ENCODE results near the gene RET. TPM values are rescaled to one million over a fixed set of nuclear protein-coding genes. Genes with fewer than 3 reads are reported as not detected.
"Not testable (repeated sequence)": the region's sequence is repeated elsewhere in the genome, so short reads cannot be mapped to it uniquely, and the experiment has no call there.

Gene RET
- total RNA-seq, 2 donors from 2014 or later: not detected

GRCh38 chr10:43083764-43084163, 6.9 kb downstream of the RET start:
- Mint-ChIP-seq H3K9me3 (peaks cover 4% of the 10 kb centered on the region), H3K4me1 (ENCODE audit: low read depth in 2 of 2) (peaks cover 6 to 11% of the 10 kb centered on the region in 2 donors), H3K36me3 (no peaks in the 10 kb centered on the region), H3K27ac (no peak overlapping the region), H3K4me3 (no peak overlapping the region), H3K27me3 (peaks cover 13 to 18% of the 10 kb centered on the region in 2 donors)
- ATAC-seq: no peak
- no peak for DNase-seq (ENCODE audit: low spot score)

GRCh38 chr10:43084812-43085211, 7.9 kb downstream of the RET start:
- no peak for ATAC-seq
- peaks cover 4% of the 10 kb centered on the region for H3K9me3 Mint-ChIP-seq
- no peaks in the 10 kb centered on the region for H3K36me3 Mint-ChIP-seq
- no peak overlapping the region for H3K27ac Mint-ChIP-seq
- H3K4me1 Mint-ChIP-seq (ENCODE audit: low read depth in 2 of 2): peaks cover 6% of the 10 kb centered on the region in 2 donors
- H3K4me3 Mint-ChIP-seq: no peak overlapping the region
- DNase-seq (ENCODE audit: low spot score): no peak
- peaks cover 5 to 10% of the 10 kb centered on the region in 2 donors for H3K27me3 Mint-ChIP-seq

GRCh38 chr10:43086321-43086942, 9.6 kb downstream of the RET start:
- no peak for DNase-seq (ENCODE audit: low spot score)
- H3K36me3 Mint-ChIP-seq: no peaks in the 10 kb centered on the region
- H3K27ac Mint-ChIP-seq: no peak overlapping the region

DNA sequence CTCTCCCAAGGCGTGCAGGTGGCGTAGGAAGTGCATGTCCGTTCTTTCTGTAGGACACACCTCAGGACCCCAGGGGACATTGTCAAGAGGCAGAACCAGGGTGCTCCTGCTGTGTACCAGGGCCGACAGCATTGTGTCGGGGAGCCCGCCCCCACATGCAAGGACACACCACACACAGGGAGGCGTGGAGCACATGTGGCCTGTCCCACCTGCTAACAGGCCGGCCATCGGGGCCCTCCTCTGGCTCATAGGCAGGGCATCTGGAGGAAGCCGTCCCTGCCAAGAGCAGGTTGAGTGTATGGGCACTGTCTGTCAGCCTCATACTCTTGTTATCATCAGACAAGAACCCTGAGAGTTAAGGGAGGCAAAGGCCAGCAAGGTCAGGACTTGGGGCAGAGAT, 12.7 kb downstream of the RET start:
- no peaks in the 10 kb centered on the region for H3K36me3 Mint-ChIP-seq
- no peak for DNase-seq (ENCODE audit: low spot score)
- H3K4me1 Mint-ChIP-seq (ENCODE audit: low read depth in 2 of 2): peaks cover 6 to 10% of the 10 kb centered on the region in 2 donors
- ATAC-seq: no peak
- H3K9me3 Mint-ChIP-seq: peaks cover 4% of the 10 kb centered on the region
- peaks cover 8 to 12% of the 10 kb centered on the region in 2 donors for H3K27me3 Mint-ChIP-seq
- H3K4me3 Mint-ChIP-seq: no peak overlapping the region
- H3K27ac Mint-ChIP-seq: no peak overlapping the region

More at GRCh38 chr10:43086321-43086942, 9.6 kb downstream of the RET start:
- Mint-ChIP-seq H3K9me3 (peaks cover 4% of the 10 kb centered on the region), H3K4me3 (no peak overlapping the region), H3K27me3 (peaks cover 3 to 7% of the 10 kb centered on the region in 2 donors), H3K4me1 (ENCODE audit: low read depth in 2 of 2) (peaks cover 6% of the 10 kb centered on the region in 2 donors)
- no peak for ATAC-seq

DNA sequence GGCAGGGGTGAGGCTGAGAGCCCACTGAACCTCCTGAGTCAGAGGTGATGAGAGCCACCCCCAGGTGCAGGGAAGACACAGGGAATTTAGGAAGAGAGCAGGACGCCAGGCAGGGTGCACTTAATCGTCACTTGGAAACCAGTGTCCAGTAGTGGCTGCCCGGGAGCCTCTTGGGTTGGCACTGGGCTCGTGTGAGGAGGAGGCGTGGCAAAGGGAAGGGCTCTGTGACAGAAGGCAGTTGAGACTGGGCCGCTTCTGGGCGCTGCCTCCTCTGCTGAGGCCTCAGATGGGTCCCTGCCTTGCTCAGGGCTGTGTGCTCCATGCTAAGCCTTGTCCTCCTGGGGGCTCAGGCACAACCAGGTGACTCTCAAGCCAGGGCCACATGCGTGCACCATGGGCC, 13.3 kb downstream of the RET start:
- no peaks in the 10 kb centered on the region for H3K36me3 Mint-ChIP-seq
- peaks cover 6 to 10% of the 10 kb centered on the region in 2 donors for H3K4me1 Mint-ChIP-seq (ENCODE audit: low read depth in 2 of 2)
- ATAC-seq: no peak
- peaks cover 8 to 14% of the 10 kb centered on the region in 2 donors for H3K27me3 Mint-ChIP-seq
- H3K27ac Mint-ChIP-seq: no peak overlapping the region
- DNase-seq (ENCODE audit: low spot score): no peak
- H3K9me3 Mint-ChIP-seq: peaks cover 4% of the 10 kb centered on the region
- H3K4me3 Mint-ChIP-seq: no peak overlapping the region

GRCh38 chr10:43090664-43091063, 13.8 kb downstream of the RET start:
- peaks cover 6 to 10% of the 10 kb centered on the region in 2 donors for H3K4me1 Mint-ChIP-seq (ENCODE audit: low read depth in 2 of 2)
- no peak overlapping the region for H3K4me3 Mint-ChIP-seq
- H3K27me3 Mint-ChIP-seq: peaks cover 8 to 14% of the 10 kb centered on the region in 2 donors
- ATAC-seq: no peak
- no peak for DNase-seq (ENCODE audit: low spot score)
- H3K36me3 Mint-ChIP-seq: no peaks in the 10 kb centered on the region
- no peak overlapping the region for H3K27ac Mint-ChIP-seq
- peaks cover 4% of the 10 kb centered on the region for H3K9me3 Mint-ChIP-seq

DNA sequence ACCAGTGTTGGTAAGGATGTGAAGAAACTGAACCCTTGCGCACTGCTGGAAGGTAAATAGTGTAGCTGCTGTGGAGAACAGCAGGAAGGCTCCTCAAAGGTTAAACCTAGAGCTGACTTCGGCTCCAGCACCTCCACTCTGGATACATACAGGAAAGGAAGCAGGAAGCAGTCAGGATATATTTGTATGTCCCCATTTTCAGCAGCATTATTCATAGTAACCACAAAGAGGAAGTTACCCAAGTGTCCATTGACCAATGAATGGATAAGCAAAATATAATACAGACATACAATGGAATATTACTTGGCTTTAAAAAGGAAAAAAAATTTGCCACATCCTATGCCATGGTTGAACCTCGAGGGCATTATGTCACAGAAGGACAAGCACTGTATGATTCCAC, 15.0 kb downstream of the RET start:
- Mint-ChIP-seq H3K9me3 (peaks cover 4% of the 10 kb centered on the region), H3K36me3 (no peaks in the 10 kb centered on the region), H3K4me3 (no peak overlapping the region), H3K27me3 (peaks cover 8 to 14% of the 10 kb centered on the region in 2 donors), H3K27ac (no peak overlapping the region), H3K4me1 (ENCODE audit: low read depth in 2 of 2) (peaks cover 6 to 10% of the 10 kb centered on the region in 2 donors)
- no peak for ATAC-seq
- DNase-seq (ENCODE audit: low spot score): no peak

GRCh38 chr10:43093423-43094076, 16.7 kb downstream of the RET start:
- Mint-ChIP-seq H3K27ac (no peak overlapping the region), H3K4me1 (ENCODE audit: low read depth in 2 of 2) (peaks cover 0 to 3% of the 10 kb centered on the region in 2 donors), H3K36me3 (no peaks in the 10 kb centered on the region), H3K4me3 (no peak overlapping the region), H3K9me3 (no peaks in the 10 kb centered on the region), H3K27me3 (peaks cover 8 to 14% of the 10 kb centered on the region in 2 donors)
- DNase-seq (ENCODE audit: low spot score) (no peak), ATAC-seq (no peak)

DNA sequence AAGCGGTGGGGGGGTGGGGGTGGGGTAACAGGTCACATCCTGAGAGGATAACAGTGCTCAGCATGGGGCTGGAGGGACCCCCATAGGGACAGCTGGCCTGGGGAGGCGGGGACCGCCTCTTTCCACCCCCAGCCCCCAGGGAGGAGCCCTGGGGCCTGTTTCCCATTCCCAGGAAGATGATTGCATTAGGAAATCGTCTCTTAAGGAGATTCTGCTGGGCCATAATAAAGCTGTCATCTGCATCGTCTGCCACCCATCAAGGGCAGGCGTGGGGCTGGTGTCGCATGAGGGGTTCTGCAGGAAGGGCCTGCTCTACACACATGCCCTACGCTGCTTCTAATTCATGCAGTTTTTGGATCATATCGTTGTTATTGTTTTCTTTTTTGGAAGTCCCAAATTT, 17.2 kb downstream of the RET start:
- Mint-ChIP-seq H3K27ac (no peak overlapping the region), H3K36me3 (no peaks in the 10 kb centered on the region), H3K4me3 (no peak overlapping the region), H3K27me3 (peaks cover 8 to 14% of the 10 kb centered on the region in 2 donors), H3K9me3 (no peaks in the 10 kb centered on the region), H3K4me1 (ENCODE audit: low read depth in 2 of 2) (peaks cover 0 to 3% of the 10 kb centered on the region in 2 donors)
- no peak for ATAC-seq
- no peak for DNase-seq (ENCODE audit: low spot score)

DNA sequence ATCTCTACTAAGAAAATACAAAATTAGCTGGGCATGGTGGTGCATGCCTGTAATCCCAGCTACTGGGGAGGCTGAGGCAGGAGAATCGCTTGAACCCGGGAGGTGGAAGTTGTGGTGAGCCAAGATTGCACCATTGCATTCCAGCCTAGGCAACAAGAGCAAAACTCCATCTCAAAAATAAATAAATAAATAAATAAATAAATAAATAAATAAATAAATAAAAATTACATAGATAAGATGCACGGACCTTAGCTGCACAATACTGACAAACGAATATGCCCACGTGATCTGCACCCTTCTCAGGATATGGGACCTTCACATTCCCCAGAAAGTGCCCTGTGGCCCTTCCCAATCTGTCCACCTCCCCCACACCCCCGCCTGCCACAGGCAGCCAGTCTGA, 22.5 kb downstream of the RET start:
- not testable (repeated sequence) for H3K4me3 Mint-ChIP-seq

DNA sequence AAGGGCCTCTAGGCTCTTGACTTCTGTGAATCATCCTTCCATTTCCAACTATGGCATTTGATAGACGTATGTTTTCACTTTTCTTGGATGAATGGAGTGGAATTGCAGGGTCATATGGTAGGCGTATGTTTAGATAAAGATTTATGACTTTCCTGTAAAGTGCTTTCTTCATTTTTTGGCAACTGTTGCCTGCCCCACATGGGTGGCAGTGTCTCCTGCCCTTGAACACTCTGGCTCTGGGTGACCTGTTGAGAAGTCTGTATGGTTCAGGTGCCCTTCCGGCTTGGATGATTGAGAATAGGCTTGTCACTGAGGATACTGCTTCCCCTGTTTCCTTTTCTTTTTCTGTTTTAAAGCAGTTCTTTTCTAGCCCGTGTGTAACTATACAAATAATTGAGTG, 23.1 kb downstream of the RET start:
- Mint-ChIP-seq H3K27ac (no peak overlapping the region), H3K27me3 (peaks cover 16 to 25% of the 10 kb centered on the region in 2 donors)

More for the DNA sequence above, 22.5 kb downstream of the RET start:
- not testable (repeated sequence) for H3K9me3 Mint-ChIP-seq; ATAC-seq; H3K4me1 Mint-ChIP-seq (ENCODE audit: low read depth in 2 of 2); DNase-seq (ENCODE audit: low spot score); H3K27ac Mint-ChIP-seq; H3K36me3 Mint-ChIP-seq
- peaks cover 18 to 25% of the 10 kb centered on the region in 2 donors for H3K27me3 Mint-ChIP-seq

GRCh38 chr10:43100366-43100765, 23.5 kb downstream of the RET start:
- no peaks in the 10 kb centered on the region for H3K36me3 Mint-ChIP-seq
- H3K4me1 Mint-ChIP-seq (ENCODE audit: low read depth in 2 of 2): peaks cover 0 to 9% of the 10 kb centered on the region in 2 donors
- peaks cover 16 to 25% of the 10 kb centered on the region in 2 donors for H3K27me3 Mint-ChIP-seq
- ATAC-seq (no peak), DNase-seq (ENCODE audit: low spot score) (no peak)
- no peak overlapping the region for H3K4me3 Mint-ChIP-seq
- H3K27ac Mint-ChIP-seq: no peak overlapping the region
- H3K9me3 Mint-ChIP-seq: no peaks in the 10 kb centered on the region

More for the DNA sequence above, 23.1 kb downstream of the RET start:
- Mint-ChIP-seq H3K36me3 (no peaks in the 10 kb centered on the region), H3K4me3 (no peak overlapping the region), H3K4me1 (ENCODE audit: low read depth in 2 of 2) (peaks cover 0 to 5% of the 10 kb centered on the region in 2 donors), H3K9me3 (no peaks in the 10 kb centered on the region)
- DNase-seq (ENCODE audit: low spot score) (no peak), ATAC-seq (no peak)

DNA sequence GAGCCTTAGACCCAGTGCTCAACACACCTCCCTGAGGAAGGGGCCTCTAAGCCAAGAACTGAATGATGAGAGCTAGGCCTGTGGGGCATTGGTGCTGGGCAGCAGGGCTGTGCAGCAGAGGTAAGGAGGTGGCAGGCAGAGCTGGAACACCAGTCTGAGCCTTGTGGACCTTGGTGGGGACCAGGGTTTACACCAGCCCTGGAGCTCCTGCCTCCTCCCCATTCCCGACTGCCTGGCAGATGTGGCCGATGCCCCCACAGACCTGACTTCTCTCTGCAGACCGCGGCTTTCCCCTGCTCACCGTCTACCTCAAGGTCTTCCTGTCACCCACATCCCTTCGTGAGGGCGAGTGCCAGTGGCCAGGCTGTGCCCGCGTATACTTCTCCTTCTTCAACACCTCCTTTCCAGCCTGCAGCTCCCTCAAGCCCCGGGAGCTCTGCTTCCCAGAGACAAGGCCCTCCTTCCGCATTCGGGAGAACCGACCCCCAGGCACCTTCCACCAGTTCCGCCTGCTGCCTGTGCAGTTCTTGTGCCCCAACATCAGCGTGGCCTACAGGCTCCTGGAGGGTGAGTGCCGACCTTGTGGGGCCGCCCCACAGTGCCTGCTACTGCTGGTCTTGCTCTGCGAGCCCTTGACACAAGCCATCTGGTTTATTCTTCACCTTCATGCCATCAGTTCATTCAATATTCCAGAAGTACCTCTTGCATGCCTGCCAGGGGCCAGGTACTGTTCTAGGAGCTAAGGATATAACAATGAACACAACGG, 25.4 kb downstream of the RET start:
- ATAC-seq (no peak), DNase-seq (ENCODE audit: low spot score) (no peak)
- Mint-ChIP-seq H3K27me3 (peaks cover 16 to 25% of the 10 kb centered on the region in 2 donors), H3K9me3 (no peaks in the 10 kb centered on the region), H3K36me3 (no peaks in the 10 kb centered on the region), H3K4me1 (ENCODE audit: low read depth in 2 of 2) (peaks cover 0 to 12% of the 10 kb centered on the region in 2 donors), H3K27ac (no peak overlapping the region), H3K4me3 (no peak overlapping the region)

Measured in natural killer cell treated with Interleukin-12 subunit alpha and Interleukin-12 subunit beta and Interleukin-15 and Interleukin-18, amount 100 ng/mL, for 72 hours (primary cell).